ENCODE data around the gene CDKAL1. TPM values are rescaled to one million over a fixed set of nuclear protein-coding genes. Genes with fewer than 3 reads are reported as not detected.

Gene CDKAL1
- total RNA-seq, 4 donors from 2014 or later: 10.3 to 11.2 (median 10.5) TPM

DNA sequence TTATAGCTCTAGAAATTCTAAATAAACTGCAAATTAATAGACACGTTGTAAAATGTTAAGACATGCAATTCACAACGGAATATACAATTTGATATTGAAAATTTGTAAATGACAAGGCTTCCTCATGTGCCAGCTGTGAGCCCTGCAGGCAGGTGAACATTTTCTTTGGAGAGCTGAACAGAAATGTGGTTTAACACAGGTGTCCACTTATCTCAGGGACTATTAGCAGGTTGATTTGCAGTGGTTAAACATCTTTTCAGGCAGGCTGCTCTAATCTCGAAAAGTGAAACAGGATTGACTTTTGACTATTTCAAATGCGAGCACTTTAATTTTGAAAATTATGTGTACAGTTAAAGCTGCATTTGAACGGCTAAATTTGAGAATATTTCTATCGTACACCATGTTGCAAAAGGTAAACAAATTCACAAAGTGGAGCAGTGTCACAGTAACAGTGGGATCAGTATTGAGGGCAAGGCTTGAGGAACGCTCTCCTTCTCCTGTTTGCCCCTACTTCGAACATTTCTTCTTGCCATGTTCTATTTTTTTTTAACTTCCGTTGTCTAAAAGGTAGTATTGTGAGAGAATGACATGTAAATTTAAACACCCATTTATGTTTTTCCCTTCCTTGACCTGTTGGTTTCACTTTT, 210.8 kb downstream of the CDKAL1 start:
- H3K4me3 ChIP-seq: no peak overlapping the region
- no peaks in the 10 kb centered on the region for H3K4me1 ChIP-seq
- DNase-seq (ENCODE audit: extremely low spot score): no peak
- intact Hi-C loops (cut with DNase I): no loop called here
- H3K36me3 ChIP-seq: peaks cover 0 to 8% (median 2%) of the 10 kb centered on the region in 4 donors
- TF ChIP-seq POLR2AphosphoS5 (IDR thresholded peaks at IDR 0.05): no peak
- TF ChIP-seq EP300 (IDR thresholded peaks at IDR 0.05): no peak
- TF ChIP-seq, protein P1, sequence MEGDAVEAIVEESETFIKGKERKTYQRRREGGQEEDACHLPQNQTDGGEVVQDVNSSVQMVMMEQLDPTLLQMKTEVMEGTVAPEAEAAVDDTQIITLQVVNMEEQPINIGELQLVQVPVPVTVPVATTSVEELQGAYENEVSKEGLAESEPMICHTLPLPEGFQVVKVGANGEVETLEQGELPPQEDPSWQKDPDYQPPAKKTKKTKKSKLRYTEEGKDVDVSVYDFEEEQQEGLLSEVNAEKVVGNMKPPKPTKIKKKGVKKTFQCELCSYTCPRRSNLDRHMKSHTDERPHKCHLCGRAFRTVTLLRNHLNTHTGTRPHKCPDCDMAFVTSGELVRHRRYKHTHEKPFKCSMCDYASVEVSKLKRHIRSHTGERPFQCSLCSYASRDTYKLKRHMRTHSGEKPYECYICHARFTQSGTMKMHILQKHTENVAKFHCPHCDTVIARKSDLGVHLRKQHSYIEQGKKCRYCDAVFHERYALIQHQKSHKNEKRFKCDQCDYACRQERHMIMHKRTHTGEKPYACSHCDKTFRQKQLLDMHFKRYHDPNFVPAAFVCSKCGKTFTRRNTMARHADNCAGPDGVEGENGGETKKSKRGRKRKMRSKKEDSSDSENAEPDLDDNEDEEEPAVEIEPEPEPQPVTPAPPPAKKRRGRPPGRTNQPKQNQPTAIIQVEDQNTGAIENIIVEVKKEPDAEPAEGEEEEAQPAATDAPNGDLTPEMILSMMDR (IDR thresholded peaks at IDR 0.05): no peak
- TF ChIP-seq POLR2A (IDR thresholded peaks at IDR 0.05; ENCODE audit: low read depth): no peak
- H3K27me3 ChIP-seq: no peaks in the 10 kb centered on the region
- H3K9me3 ChIP-seq: no peaks in the 10 kb centered on the region
- 94% methylated on average over 9 of the region's 9 CpGs for WGBS
- no peak overlapping the region for H3K27ac ChIP-seq (replicated peaks in 1 of 4)

DNA sequence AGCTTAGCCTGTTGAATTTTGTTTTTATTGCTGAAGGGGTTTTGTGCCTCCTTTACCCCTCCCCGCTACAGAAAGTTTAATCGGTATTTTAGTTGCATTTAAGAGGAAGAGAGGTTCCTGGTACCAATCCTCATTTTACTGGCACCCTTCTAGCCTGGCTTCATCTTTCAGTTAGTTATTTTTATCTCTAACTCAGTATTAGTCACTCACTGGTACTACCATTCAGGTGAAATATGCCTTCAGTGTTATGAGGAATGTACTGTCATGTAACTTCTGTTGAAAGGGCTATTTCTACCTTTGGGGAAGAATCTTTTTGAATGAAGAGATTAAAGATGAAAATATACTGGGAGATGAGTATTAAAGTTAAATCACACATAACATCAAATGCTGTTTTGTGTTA, 211.8 kb downstream of the CDKAL1 start:
- peaks cover 0 to 5% (median 2%) of the 10 kb centered on the region in 4 donors for H3K36me3 ChIP-seq
- no peaks in the 10 kb centered on the region for H3K9me3 ChIP-seq
- DNase-seq (ENCODE audit: extremely low spot score): no peak
- H3K4me1 ChIP-seq: no peaks in the 10 kb centered on the region
- WGBS: 94% methylated on average over 2 of the region's 2 CpGs
- H3K27ac ChIP-seq (replicated peaks in 1 of 4): no peak overlapping the region
- H3K27me3 ChIP-seq: no peaks in the 10 kb centered on the region
- TF ChIP-seq, protein P1 (IDR thresholded peaks at IDR 0.05): no peak
- TF ChIP-seq POLR2A (IDR thresholded peaks at IDR 0.05; ENCODE audit: low read depth) (no peak), POLR2AphosphoS5 (IDR thresholded peaks at IDR 0.05) (no peak), EP300 (IDR thresholded peaks at IDR 0.05) (no peak)
- H3K4me3 ChIP-seq: no peak overlapping the region
- intact Hi-C loops (cut with DNase I): no loop called here

DNA sequence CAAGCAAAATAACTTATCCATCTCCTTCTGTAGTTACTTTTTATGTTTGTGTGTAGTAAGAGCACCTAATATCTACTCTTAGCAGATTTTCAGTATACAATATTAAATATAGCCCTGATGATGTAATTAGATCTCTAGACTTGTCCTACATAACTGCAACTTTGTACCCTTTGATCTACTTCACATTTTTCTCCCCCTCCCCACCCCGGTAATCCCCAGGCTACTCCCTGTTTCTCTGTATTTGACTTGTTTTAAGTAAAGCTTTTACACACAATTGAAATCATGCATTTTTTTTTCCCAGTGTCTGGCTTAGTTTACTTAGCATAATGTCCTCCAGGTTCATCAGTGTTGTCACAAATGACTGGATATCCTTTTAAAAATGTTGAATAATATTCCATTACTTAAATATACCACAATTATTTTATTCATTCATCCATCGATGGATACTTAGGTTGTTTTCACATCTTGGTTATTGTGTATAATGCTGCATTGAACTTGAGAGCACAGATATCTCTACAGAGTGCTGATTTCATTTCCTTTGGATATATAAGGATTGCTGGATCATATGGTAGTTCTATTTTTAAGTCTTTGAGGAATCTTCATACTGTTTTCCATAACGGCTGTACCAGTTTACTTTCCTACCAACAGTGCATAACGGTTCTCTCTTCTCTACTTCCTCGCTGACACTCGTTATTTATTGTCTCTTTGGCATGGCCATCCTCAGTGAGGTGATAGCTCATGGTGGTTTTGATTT, 212.7 kb downstream of the CDKAL1 start:
- TF ChIP-seq POLR2A (IDR thresholded peaks at IDR 0.05; ENCODE audit: low read depth) (no peak), POLR2AphosphoS5 (IDR thresholded peaks at IDR 0.05) (no peak), EP300 (IDR thresholded peaks at IDR 0.05) (no peak)
- TF ChIP-seq, protein P1 (IDR thresholded peaks at IDR 0.05): no peak
- Histone ChIP-seq H3K9me3 (no peaks in the 10 kb centered on the region), H3K36me3 (no peaks in the 10 kb centered on the region), H3K27me3 (no peaks in the 10 kb centered on the region), H3K4me3 (no peak overlapping the region), H3K4me1 (no peaks in the 10 kb centered on the region), H3K27ac (replicated peaks in 1 of 4) (no peak overlapping the region)
- intact Hi-C loops (cut with DNase I): no loop called here
- 87% methylated on average over 6 of the region's 6 CpGs for whole genome bisulfite sequencing
- DNase-seq (ENCODE audit: extremely low spot score): no peak

DNA sequence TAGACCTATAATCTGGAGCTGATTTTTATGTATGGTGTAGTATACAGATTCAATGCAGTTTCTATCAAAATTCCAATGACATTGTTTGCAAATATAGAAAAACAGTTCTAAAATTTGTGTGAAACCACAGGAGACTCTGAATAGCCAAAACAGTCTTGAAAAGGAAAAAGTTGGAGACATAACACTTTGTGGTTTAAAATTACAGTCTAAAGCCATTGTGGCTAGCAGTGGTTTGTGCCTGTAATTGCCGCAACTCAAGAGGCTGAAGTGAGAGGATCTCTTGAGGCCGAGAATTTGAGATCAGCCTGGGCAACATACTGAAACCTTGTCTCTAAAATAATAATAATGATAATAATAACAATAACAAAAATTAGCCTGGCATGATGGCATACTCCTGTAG, 213.7 kb downstream of the CDKAL1 start:
- no peaks in the 10 kb centered on the region for H3K9me3 ChIP-seq
- WGBS: 93% methylated on average over 2 of the region's 2 CpGs
- intact Hi-C loops (cut with DNase I): no loop called here
- no peak overlapping the region for H3K4me3 ChIP-seq
- H3K27me3 ChIP-seq: no peaks in the 10 kb centered on the region
- no peak for DNase-seq (ENCODE audit: extremely low spot score)
- no peak overlapping the region for H3K27ac ChIP-seq (replicated peaks in 1 of 4)
- H3K36me3 ChIP-seq: no peaks in the 10 kb centered on the region
- no peaks in the 10 kb centered on the region for H3K4me1 ChIP-seq
- TF ChIP-seq POLR2A (IDR thresholded peaks at IDR 0.05; ENCODE audit: low read depth) (no peak), POLR2AphosphoS5 (IDR thresholded peaks at IDR 0.05) (no peak), EP300 (IDR thresholded peaks at IDR 0.05) (no peak)
- TF ChIP-seq, protein P1 (IDR thresholded peaks at IDR 0.05): no peak

Data from esophagus muscularis mucosa (tissue), 4 donors.